A549 treated with DMSO at 1 μM for 4 hours (cell line): ENCODE results near the gene C1orf105. TPM values are rescaled to one million over a fixed set of nuclear protein-coding genes. Genes with fewer than 3 reads are reported as not detected.

Experiments
- total RNA-seq: library from RNA; stranded (reverse); fragments of 200-300 nt; extraction: Qiagen RNA extraction; gene quantifications from 5 replicates; pipeline ENCODE4 v1.2.3, GENCODE V29; 2022; ENCODE audit warnings: low read depth

Gene C1orf105, protein sequence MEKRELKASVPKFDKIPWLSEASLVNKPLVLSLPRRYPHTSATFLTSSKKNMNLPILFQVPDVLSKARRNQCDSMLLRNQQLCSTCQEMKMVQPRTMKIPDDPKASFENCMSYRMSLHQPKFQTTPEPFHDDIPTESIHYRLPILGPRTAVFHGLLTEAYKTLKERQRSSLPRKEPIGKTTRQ
- total RNA-seq, result not detected in 5 replicates

DNA sequence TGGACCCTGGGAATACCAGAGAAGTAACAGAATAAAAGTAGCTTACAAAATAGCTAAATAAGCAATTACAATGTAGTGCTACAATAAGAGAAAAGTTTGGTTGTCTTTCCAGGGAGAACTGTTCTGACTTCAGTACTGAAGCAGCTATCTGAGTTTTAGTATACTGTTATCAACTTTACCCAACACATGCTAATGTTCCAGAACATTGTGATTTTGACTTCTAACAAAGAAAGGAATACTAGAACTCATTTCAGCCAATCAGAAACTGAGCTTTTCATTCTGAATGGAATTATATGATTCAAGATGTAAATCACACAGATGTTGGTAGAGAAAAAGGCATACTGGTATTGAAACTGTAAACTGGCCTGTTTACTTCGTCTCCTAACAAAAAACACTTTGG lies at the start of gene C1orf105:
C1orf105 (plus strand) TSS at position 301 of the 400 bp plus-strand sequence. CDS start 201 bp downstream, outside the sequence.

DNA sequence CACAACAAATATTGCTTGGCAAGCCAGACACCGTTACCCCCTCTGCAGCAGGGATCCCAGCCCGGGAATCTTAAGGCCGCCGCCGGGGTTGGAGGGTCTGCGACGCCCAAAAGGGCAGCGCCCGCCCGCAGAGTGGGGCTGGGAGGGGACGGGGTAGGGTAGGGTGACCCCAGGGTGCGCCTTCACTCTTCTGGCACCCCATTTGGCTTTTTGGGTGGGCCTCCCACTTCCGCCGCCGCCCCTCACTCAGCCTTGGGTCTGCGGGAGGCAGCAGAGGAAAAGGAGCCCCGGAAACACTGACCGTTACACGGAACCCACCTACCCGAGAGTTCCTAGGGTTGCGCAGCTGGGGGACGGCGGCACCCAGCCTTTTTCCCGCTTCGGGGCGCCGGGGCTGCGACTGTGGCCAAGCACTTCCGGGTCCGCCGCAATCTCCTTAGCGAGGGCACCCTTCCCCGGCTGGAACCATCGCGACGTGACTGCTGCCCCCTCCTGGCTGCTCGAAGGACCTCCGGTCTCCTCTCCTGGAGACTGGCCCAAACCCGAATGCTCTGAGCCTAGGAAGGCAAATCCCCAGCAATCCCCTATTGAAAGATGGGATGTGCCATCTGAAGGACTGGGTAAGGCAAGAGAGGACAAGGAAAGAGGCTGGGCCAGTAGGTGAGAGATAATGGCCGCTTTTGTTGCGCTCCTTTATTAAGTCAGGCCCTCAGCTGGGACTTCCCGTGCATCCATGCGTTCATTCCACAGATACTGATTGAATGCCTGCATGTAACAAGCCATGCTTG lies 23.4 kb downstream of the C1orf105 start, which contains the start of gene PIGC:
PIGC (minus strand) TSS at position 404 of the 788 bp plus-strand sequence. CDS start 1,447 bp downstream, outside the sequence.

Other genes starting within 250 kb of the C1orf105 start
- 34.5 to 39.8 TPM (median 38.4 TPM) in 5 replicates for gene PIGC, start 23.4 kb downstream of the C1orf105 start, total RNA-seq
- 9.6 to 13.0 TPM (median 10.6 TPM) in 5 replicates for gene SUCO, start 112.5 kb downstream of the C1orf105 start, total RNA-seq
- 0.12 TPM in 1 of 5 replicates, not detected in the others for gene FASLG, start 238.4 kb downstream of the C1orf105 start, total RNA-seq